ENCODE measurements around the gene SMU1. TPM values are rescaled to one million over a fixed set of nuclear protein-coding genes. Genes with fewer than 3 reads are reported as not detected.

Gene SMU1
- total RNA-seq, 2 experiments from 2014 or later = 22.0 to 27.9 TPM

DNA sequence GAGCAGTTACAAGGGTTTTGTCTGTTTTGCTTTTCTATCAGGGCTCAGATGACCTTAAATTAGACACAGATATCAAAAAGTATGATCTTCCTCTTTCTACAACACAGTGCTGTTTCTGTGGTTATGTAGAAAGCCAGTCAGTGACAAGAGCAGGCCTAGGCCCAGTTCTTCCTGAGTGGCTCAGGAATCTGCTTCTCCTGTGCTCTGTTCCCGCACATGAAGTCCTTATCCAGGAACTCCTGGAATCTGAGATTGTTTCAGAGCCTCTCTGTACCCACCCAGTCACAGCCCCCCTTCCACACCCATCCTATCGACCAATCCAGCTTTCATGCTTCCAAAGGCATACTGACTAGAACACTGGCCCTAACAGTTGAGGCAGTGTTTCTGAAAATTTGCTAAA is 40.4 kb upstream of the SMU1 start:
- Histone ChIP-seq H3K9me2 (ENCODE audit: insufficient read depth, low read length) (no peaks in the 10 kb centered on the region), H3K4me1 (ENCODE audit: insufficient read depth, low read length, poor library complexity, severe bottlenecking) (peaks cover 7% of the 10 kb centered on the region), H3K79me2 (ENCODE audit: insufficient read depth, low read depth, low read length) (no peaks in the 10 kb centered on the region), H4K20me1 (ENCODE audit: insufficient read depth, low read length) (no peaks in the 10 kb centered on the region), H3K4me3 (ENCODE audit: low read depth, low read length, poor library complexity, severe bottlenecking) (no peak overlapping the region), H3K36me3 (ENCODE audit: insufficient read depth, low read length) (peaks cover 32% of the 10 kb centered on the region; the same call in 1 of the 2 replicates), H2AFZ (ENCODE audit: low read length) (no peak overlapping the region), H3K27ac (ENCODE audit: low read depth, low read length, poor library complexity, severe bottlenecking) (no peak overlapping the region), H3K9me3 (ENCODE audit: low read length) (no peaks in the 10 kb centered on the region), H3K4me2 (ENCODE audit: low read length) (no peak overlapping the region)
- DNase-seq (ENCODE audit: low spot score) = no peak
- BruUV-seq (replicated peaks) = no TSS peak
- ChIA-PET POLR2A (no interaction called here), CTCF (ENCODE audit: unreplicated experiment) (no interaction called here)
- TF ChIP-seq EZH2phosphoT487 (IDR thresholded peaks at IDR 0.05; ENCODE audit: borderline replicate concordance, low read depth, low read length) (no peak), CTCF (conservative IDR thresholded peaks at IDR 0.05; ENCODE audit: low read length) (no peak)
- intact Hi-C loops (cut with micrococcal nuclease; ENCODE audit: unreplicated experiment) = no loop called here

- Histone ChIP-seq H3K79me2 (ENCODE audit: insufficient read depth, low read depth, low read length) (no peaks in the 10 kb centered on the region), H3K27ac (ENCODE audit: low read depth, low read length, poor library complexity, severe bottlenecking) (no peak overlapping the region), H3K4me3 (ENCODE audit: low read depth, low read length, poor library complexity, severe bottlenecking) (no peak overlapping the region), H3K4me2 (ENCODE audit: low read length) (no peak overlapping the region), H4K20me1 (ENCODE audit: insufficient read depth, low read length) (no peaks in the 10 kb centered on the region), H2AFZ (ENCODE audit: low read length) (no peak overlapping the region), H3K4me1 (ENCODE audit: insufficient read depth, low read length, poor library complexity, severe bottlenecking) (peaks cover 13% of the 10 kb centered on the region), H3K9me3 (ENCODE audit: low read length) (no peaks in the 10 kb centered on the region), H3K36me3 (ENCODE audit: insufficient read depth, low read length) (peaks cover 26% of the 10 kb centered on the region; the same call in 1 of the 2 replicates), H3K9me2 (ENCODE audit: insufficient read depth, low read length) (no peaks in the 10 kb centered on the region)
- intact Hi-C loops (cut with micrococcal nuclease; ENCODE audit: unreplicated experiment) = no loop called here
- no TSS peak for BruUV-seq (replicated peaks)
- POLR2A ChIA-PET = no interaction called here
- TF ChIP-seq EZH2phosphoT487 (IDR thresholded peaks at IDR 0.05; ENCODE audit: borderline replicate concordance, low read depth, low read length) (no peak), CTCF (conservative IDR thresholded peaks at IDR 0.05; ENCODE audit: low read length) (no peak)
- CTCF ChIA-PET (ENCODE audit: unreplicated experiment) = no interaction called here
- no peak for DNase-seq (ENCODE audit: low spot score)
Observed at GRCh38 chr9:33114746-33115145, 38.3 kb upstream of the SMU1 start.

DNA sequence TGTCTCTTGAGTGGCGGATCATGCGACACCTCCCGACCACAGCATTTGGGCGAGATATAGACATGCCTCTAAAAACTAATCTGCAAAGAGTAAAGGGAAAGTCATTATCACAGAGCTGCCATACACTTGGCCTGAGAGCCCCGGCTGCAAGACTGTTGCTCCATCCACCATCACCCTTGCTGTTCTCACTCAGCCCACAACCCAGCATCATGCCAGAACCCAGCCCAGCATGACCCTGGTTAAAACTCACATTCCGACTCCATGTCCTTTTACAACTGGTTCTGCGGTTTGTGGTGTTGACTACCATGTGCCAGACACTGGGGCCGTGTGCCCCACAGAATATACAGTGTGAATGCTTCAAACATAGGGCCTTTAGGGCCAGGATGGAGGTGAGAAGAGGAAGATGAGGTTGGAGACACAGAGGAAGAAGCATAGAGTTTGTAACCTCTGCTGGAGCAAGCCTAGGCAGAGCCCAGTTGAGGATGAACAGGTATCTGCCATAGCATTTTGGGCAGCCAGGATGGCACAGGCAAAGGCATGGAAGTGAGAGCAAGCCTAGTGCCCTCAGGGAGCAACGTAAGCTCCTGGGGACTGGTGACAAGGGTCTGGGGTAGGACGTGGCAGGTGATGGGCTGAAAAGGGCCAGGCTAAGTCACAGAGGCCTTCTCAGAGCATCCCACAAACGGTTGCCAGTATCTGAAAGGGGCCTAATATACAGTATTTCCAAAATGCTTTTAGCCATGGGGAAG is 37.5 kb upstream of the SMU1 start:
- CTCF ChIA-PET (ENCODE audit: unreplicated experiment) = no interaction called here
- Histone ChIP-seq H3K36me3 (ENCODE audit: insufficient read depth, low read length) (peaks cover 19% of the 10 kb centered on the region; the same call in 1 of the 2 replicates), H4K20me1 (ENCODE audit: insufficient read depth, low read length) (no peaks in the 10 kb centered on the region)

More for the DNA sequence above, 37.5 kb upstream of the SMU1 start:
- Histone ChIP-seq H3K9me2 (ENCODE audit: insufficient read depth, low read length) (no peaks in the 10 kb centered on the region), H3K4me3 (ENCODE audit: low read depth, low read length, poor library complexity, severe bottlenecking) (no peak overlapping the region), H3K79me2 (ENCODE audit: insufficient read depth, low read depth, low read length) (no peaks in the 10 kb centered on the region), H3K4me1 (ENCODE audit: insufficient read depth, low read length, poor library complexity, severe bottlenecking) (peaks cover 13% of the 10 kb centered on the region), H3K4me2 (ENCODE audit: low read length) (no peak overlapping the region), H2AFZ (ENCODE audit: low read length) (no peak overlapping the region), H3K27ac (ENCODE audit: low read depth, low read length, poor library complexity, severe bottlenecking) (no peak overlapping the region), H3K9me3 (ENCODE audit: low read length) (no peaks in the 10 kb centered on the region)
- no TSS peak for BruUV-seq (replicated peaks)
- intact Hi-C loops (cut with micrococcal nuclease; ENCODE audit: unreplicated experiment) = no loop called here
- DNase-seq (ENCODE audit: low spot score) = no peak
- POLR2A ChIA-PET = no interaction called here
- no peak for TF ChIP-seq CTCF (conservative IDR thresholded peaks at IDR 0.05; ENCODE audit: low read length)
- no peak for TF ChIP-seq EZH2phosphoT487 (IDR thresholded peaks at IDR 0.05; ENCODE audit: borderline replicate concordance, low read depth, low read length)

All from OCI-LY7 (cell line).